Fibroblast of skin of left biceps (primary cell): ENCODE measurements around the gene ARMC9.
"Not testable (repeated sequence)": the region's sequence is repeated elsewhere in the genome, so short reads cannot be mapped to it uniquely, and the experiment has no call there.

Source experiments
- DNase-seq, 2 experiments: peaks; one replicate each; pipeline ENCODE4 v3.0.0-alpha.2; 2013; ENCODE audit warnings: low read depth in 2 of 2

The ARMC9 gene

DNA sequence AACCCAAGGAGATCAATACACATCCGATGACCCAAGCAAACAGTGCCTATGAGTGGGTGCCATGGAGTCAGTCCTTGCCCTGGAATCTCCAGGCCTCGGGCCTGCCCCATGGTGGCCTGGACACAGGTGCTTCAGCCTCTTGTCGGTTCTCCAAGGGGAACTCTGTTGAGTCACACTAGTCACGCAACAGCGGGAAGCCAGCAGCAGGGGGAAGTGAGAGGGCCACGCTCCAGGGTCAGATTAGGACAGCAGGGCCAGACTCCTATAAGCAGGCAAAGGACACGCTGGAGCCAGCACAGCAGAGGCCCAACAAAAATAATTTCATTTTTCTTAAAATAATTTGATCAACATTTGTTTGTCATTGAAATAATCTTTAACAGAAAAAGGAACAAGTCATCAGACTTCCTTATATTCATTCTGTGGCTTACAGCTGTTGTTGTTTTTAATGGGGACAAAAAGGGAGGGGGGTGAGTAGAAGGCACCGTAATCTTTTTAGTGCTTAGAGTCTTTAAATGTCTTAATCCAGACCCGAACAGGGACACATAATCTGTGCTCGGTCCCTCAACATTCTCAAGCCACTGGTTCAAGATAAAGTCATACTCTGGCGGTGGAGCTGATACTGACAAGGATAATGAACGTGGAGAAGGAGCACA, 16.4 kb upstream of the ARMC9 start:
- DNase-seq, result no peak

- DNase-seq, result no peak
Measured at GRCh38 chr2:231182513-231182899, 15.9 kb upstream of the ARMC9 start.

GRCh38 chr2:231183851-231184250, 14.6 kb upstream of the ARMC9 start:
- no peak for DNase-seq

GRCh38 chr2:231184319-231184718, 14.1 kb upstream of the ARMC9 start:
- no peak for DNase-seq

DNA sequence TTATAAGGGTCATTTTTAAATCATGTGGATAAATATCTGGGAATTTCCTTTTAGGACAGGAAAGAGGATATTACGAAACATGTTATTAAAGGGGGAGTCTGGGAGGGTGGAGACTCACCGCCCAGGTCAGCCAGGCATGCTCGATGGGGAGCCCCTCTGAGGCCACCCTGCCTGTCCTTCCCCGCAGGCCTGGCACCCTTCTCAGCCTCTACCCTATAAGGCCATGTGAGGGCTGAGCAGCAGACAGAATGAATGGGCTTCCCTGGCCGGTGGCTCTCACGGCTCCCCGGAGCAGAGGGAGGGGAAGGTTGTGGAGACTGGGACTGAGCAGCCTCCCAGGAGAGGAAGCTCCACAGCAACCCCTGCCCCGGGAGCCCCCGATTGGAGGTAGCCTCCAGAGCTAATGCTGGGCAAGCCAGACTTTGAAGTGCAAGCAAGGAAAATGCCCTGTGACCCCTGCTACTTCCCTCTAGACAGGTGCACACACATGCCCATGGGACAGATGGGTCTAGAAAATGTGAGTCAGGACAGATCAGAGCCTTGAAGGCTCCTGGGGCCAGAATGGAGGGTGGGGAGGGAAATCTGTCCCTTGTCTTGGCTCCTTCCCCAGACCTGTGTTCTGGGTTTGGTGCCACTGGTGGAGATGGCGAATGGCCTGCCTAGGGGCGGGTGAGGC, 13.2 kb upstream of the ARMC9 start:
- no peak for DNase-seq

- no peak for DNase-seq
Measured at GRCh38 chr2:231185886-231186285, 12.5 kb upstream of the ARMC9 start.

DNA sequence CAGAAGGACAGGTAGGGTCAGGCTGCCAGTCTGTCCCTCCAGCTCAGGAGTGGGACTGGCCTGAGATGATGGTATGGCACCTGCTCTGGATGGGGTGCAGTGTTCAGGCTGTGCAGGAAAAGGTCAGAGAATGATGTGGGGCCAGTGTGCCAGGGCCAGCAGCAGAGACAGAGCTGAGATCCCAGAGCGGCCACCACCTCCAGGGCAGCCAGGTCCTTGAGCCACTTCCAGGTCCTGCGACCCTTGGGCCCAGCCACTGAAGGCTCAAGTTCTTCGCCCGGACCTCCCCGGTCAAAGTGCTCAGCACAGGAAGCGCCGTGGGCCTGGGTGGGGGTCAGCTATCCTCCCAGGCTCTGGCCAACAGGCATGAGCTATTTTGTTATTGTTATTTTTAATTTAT, 12.1 kb upstream of the ARMC9 start:
- DNase-seq, result no peak

DNA sequence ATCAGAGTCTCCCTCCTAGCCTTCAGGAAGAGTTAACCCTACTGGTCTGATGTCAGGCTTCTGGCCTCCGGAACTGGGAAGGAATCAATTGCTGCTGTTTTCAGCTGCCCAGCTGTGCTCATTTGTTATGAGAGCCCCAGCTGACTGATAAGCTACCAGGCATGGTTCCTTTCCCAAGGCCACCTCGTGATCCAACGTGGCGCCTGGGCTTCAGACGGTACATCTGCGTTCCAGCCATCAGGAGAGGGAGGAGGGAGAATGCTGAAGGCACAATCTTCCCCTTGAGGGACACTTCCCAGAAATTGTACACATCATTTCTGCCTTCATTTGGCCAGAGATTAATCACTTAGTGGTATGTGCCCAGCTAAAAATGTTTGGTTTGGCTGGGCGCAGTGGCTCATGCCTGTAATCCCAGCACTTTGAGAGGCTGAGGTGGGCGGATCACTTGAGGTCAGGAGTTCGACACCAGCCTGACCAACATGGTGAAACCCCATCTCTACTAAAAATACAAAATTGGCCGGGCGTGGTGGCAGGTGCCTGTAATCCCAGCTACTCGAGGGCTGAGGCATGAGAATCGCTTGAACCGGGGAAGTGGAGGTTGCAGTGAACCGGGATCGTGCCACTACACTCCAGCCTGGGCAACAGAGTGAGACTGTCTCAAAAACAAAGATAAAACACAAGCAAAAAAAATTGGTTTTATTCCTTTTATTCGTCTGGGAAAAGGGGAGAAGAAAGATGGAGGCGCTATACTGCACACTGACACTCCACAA, 10.5 kb upstream of the ARMC9 start:
- DNase-seq, result no peak

GRCh38 chr2:231188506-231189170, 9.8 kb upstream of the ARMC9 start:
- DNase-seq, result no peak

GRCh38 chr2:231189171-231189530, 9.3 kb upstream of the ARMC9 start:
- no peak for DNase-seq

DNA sequence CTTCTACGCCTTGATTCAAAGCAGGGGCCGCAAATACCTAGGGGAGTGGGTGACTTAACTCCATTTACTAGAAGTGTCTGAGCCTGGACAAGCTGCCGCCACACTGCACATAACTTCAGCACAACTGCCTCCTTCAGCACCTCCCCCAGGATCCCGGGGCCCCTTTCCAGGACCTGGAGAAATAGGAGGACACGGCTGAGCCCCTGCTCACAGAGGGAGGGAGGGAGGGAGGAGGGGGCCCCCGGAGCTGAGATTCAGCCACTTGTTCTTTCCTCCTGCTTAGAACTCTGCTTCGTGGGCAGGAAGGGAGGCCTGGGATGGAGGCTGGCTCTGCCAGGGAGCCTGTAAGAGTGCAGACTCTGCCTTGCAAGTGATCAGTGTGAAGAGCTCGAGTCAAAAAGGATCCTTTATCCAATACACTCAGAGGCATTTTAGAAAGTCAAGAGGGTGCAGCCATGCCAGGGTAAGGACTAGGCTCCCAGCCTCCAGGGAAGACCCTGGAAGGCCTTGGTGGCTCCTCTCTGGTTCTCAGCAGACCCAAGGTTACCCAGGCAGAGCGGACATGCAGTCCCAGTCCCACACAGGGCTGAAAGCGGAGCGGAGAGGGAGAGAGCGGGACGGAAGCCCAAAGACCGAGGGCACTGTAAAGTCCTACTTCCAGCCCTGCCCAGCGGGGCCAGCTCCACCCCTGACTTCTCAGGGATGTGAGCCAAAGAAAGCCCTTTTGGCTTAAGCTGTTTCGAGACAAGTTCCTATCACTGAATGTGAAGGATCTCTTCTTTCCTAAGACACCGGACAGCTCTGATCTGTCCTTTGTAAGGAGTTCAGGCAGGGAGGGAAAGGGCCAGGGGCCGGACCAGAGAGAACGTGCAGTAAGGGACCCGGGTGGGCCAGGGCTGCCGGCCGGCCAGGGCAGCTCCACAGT, 8.6 kb upstream of the ARMC9 start:
- DNase-seq, result no peak

DNA sequence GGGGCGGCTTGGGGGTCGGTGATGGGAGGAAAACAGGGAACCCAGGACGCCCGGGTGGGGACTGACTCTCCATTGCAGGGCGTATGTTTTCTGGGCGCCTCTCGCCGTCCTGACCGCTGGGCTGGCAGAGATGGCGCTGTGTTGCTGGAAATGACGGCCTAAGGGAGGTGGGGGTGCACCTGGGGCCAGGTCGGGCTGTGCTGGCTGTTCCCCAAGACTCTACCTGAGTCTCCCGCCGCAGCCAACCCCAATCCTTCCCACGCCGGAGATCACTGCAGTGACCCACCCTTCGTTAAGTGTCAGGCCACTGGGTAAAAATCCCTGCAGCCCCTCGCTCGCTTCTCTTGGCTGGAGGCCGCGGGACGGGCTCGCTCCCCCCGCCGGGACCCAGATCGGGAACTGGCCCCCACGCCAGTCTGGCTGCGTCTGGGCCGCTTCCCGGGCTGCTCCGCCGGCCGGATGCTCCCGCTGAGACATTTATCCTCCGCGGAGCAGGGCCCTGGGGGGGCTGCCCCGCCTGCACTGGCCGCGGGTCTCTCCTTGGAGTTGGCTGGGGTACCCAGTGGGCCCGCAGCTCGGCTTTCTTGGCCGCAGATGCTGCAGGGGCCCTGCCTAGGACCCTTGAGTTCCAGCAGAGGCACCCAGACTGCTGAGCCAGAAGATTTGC, 7.8 kb upstream of the ARMC9 start:
- no peak for DNase-seq

GRCh38 chr2:231191896-231192872, 6.2 kb upstream of the ARMC9 start:
- peak; percentile 74 to 75 for DNase-seq

DNA sequence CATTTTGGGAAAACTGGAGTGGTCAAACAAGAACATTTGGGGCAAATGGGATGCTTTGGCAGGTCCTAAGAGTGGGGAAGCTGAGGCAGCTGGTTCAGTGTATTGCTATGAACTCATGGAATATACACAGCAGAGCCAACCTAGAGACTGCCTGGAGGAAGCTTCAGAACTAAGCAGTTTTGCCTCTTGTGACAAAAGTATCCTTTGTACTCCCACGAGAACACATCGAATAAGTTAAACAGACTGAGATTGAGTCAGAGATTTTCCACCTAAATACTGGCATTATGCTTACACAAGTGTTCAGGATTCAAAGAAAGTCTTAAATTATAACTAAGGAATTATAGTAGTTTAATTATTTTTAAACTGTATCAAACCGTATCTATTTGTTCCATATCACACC, 5.2 kb upstream of the ARMC9 start:
- no peak for DNase-seq

DNA sequence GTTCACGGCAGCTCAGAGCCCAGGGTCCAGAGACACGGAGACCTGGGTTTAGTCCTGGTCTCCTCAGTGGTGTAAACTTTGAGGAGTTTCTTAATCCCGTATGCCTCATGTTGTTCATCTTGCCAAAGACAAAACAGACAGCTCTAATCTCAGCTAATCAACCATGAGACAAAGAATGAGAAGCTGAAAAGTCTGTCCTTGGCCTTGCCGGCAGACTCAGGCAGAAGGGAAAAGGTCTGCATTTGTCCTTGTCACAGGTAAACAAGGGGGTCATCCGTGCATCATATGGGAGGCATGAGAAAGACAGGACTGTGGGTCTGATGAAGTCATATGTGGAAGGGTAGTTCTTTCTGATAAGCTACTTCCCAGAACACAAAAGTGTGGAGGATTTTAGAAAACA, 1.8 kb upstream of the ARMC9 start:
- DNase-seq, result no peak

DNA sequence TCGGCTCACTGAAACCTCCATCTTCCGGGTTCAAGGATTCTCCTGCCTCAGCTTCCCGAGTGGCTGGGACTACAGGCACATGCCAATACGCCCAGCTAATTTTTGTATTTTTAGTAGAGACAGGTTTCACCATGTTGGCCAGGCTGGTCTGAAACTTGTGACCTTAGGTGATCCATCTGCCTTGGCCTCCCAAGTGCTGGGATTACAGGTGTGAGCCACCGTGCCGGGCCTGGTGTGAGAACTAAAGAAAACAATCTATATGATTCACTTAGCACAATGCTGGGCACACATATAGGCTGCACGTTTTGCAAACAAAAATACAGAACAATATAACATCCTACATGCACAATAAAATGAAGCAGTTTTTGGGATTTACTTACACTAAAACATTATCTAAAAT, 1.2 kb upstream of the ARMC9 start:
- not testable (repeated sequence) for DNase-seq

GRCh38 chr2:231197706-231198290, 633 bp upstream of the ARMC9 start:
- no peak for DNase-seq

DNA sequence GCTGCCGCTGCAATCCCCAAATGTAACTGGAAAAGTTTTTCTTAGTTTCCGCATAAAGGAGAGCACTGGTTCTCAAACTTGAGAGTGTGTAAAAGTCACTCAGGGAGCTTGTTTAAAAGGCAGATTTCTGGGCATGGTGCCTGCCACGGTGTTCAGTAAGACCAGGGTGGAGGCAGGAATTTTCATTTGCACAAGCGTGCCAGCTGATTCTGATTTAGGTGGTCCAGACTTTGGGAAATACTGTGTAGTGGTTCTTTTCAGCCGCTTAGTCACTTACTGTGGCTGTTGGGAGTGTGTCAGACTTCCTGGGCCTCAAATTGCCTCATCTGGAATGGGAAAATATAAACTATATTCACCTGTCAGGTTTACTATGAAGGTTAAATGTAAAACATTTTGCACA, 788 bp downstream of the ARMC9 start:
- DNase-seq, result no peak

- no peak for DNase-seq
Measured at GRCh38 chr2:231200805-231201474, 2.5 kb downstream of the ARMC9 start.
